ENCODE data around the gene VSIG8. TPM values are rescaled to one million over a fixed set of nuclear protein-coding genes. Genes with fewer than 3 reads are reported as not detected.

VSIG8 gene
- not detected in 5 replicates for total RNA-seq (2022; extraction: Qiagen RNA extraction; ENCODE audit: low read depth)

GRCh38 chr1:159862557-159862956 is at the start of gene VSIG8:
VSIG8 (minus strand) TSS chr1:159862657; CDS start chr1:159862521, 136 bp downstream.

GRCh38 chr1:159900086-159900680 is 37.7 kb upstream of the VSIG8 start, which contains the start of gene CFAP45:
CFAP45 (minus strand) TSS chr1:159900165; CDS start chr1:159900098, 67 bp downstream.

GRCh38 chr1:159826441-159827101 is 35.9 kb downstream of the VSIG8 start, which contains the start of gene SLAMF8:
SLAMF8 (plus strand) TSS chr1:159826873; CDS start chr1:159826899, 26 bp downstream.

Other genes starting within 250 kb of the VSIG8 start
- not detected in 5 replicates for gene CRP, start 148.1 kb downstream of the VSIG8 start, total RNA-seq (2022; extraction: Qiagen RNA extraction; ENCODE audit: low read depth)
- gene DUSP23, start 81.7 kb downstream of the VSIG8 start, total RNA-seq (2022; extraction: Qiagen RNA extraction; ENCODE audit: low read depth), result 39.6 to 76.2 TPM (median 74.2 TPM) in 5 replicates
- not detected in 5 replicates for gene FCRL6, start 60.3 kb downstream of the VSIG8 start, total RNA-seq (2022; extraction: Qiagen RNA extraction; ENCODE audit: low read depth)
- gene SLAMF8, start 35.8 kb downstream of the VSIG8 start, total RNA-seq (2022; extraction: Qiagen RNA extraction; ENCODE audit: low read depth), result 0.11 to 0.12 TPM in 2 of 5 replicates, not detected in the others
- 0.32 to 1.1 TPM (median 0.62 TPM) in 5 replicates for gene CFAP45, start 37.5 kb upstream of the VSIG8 start, total RNA-seq (2022; extraction: Qiagen RNA extraction; ENCODE audit: low read depth)
- 993 to 1,093 TPM (median 1,041 TPM) in 5 replicates for gene TAGLN2, start 62.9 kb upstream of the VSIG8 start, total RNA-seq (2022; extraction: Qiagen RNA extraction; ENCODE audit: low read depth)
- gene IGSF9, start 83.0 kb upstream of the VSIG8 start, total RNA-seq (2022; extraction: Qiagen RNA extraction; ENCODE audit: low read depth), result 0.12 to 0.33 TPM (median 0.29 TPM) in 5 replicates
- gene SLAMF9, start 91.6 kb upstream of the VSIG8 start, total RNA-seq (2022; extraction: Qiagen RNA extraction; ENCODE audit: low read depth), result 0.19 to 0.75 TPM (median 0.39 TPM) in 4 of 5 replicates, not detected in the other
- gene PIGM, start 169.3 kb upstream of the VSIG8 start, total RNA-seq (2022; extraction: Qiagen RNA extraction; ENCODE audit: low read depth), result 3.0 to 5.1 TPM (median 4.9 TPM) in 5 replicates
- gene KCNJ10, start 207.5 kb upstream of the VSIG8 start, total RNA-seq (2022; extraction: Qiagen RNA extraction; ENCODE audit: low read depth), result not detected in 5 replicates
- not detected in 5 replicates for gene KCNJ9, start 218.9 kb upstream of the VSIG8 start, total RNA-seq (2022; extraction: Qiagen RNA extraction; ENCODE audit: low read depth)
- 3.7 to 10.6 TPM (median 9.2 TPM) in 5 replicates for gene IGSF8, start 236.0 kb upstream of the VSIG8 start, total RNA-seq (2022; extraction: Qiagen RNA extraction; ENCODE audit: low read depth)

All from A549 treated with ZK216348 at 1 μM for 4 hours (cell line).